Measurements from ENCODE around the gene RYR1.

DNA sequence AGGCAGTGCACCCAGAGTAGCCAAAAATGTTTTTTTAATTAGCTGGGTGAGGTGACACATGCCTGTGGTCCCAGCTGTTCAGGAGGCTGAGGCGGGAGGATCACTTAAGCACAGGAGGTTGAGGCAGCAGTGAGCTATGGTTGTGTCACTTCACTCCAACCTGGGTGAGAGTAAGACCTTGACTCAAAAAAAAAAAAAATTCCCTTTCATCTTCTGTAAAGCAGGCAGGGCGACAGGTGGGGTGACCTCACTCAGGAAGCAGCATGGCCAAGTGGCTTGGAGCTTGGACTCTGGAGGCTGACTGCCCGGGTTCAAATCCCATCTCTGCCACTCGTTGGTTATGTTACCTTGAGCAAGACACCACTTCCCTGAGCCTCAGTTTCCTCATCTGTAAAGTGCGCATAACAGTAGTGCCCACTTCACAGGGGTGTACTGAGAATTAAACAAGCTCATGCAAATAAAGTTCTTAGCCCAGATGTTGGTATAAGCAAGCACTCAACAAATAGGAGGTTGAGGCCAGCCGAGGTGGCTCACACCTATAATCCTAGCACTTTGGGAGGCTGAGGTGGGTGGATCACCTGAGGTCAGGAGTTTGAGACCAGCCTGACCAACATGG is 136.0 kb downstream of the RYR1 start:
- no peak for TF ChIP-seq YY1 (IDR thresholded peaks at IDR 0.05; ENCODE audit: insufficient read depth, insufficient read length)
- TF ChIP-seq ZNF274 (IDR thresholded peaks at IDR 0.05; ENCODE audit: low read depth, low read length): no peak
- TF ChIP-seq SUZ12 (IDR thresholded peaks at IDR 0.05; ENCODE audit: extremely low read depth, insufficient read depth, insufficient read length): no peak

All from NT2/D1 (cell line).